GM10248 (cell line): Measurements from ENCODE around the gene IRF4.
"Not testable (repeated sequence)": the region's sequence is repeated elsewhere in the genome, so short reads cannot be mapped to it uniquely, and the experiment has no call there.

Source experiments
- CTCF ChIA-PET: fragments of 300-600 bp; sonication (Branson Sonifier 250); formaldehyde crosslinking; extraction: SDS; loops from one replicate; lab custom pipeline; 2021; ENCODE audit warnings: antibody characterized with exemption; lab: Yijun Ruan, JAX
- POLR2A ChIA-PET: fragments of 350-650 bp; sonication (Branson Sonifier 250); formaldehyde crosslinking; extraction: SDS; loops from one replicate; lab custom pipeline; 2020; ENCODE audit warnings: antibody characterized with exemption; lab: Yijun Ruan, JAX
- DNase-seq: peaks from one replicate; pipeline ENCODE4 v3.0.0; 2012; ENCODE audit errors: extremely low spot score
- CTCF ChIP-seq: IDR thresholded peaks from 2 replicates; pipeline ENCODE4 v1.5.1; 2012; ENCODE audit warnings: mild to moderate bottlenecking, low read depth; ENCODE audit errors: extremely low read depth, missing control alignments, control extremely low read depth

Gene IRF4

GRCh38 chr6:369559-370431 lies 21.8 kb upstream of the IRF4 start:
- DNase-seq: no peak
- POLR2A ChIA-PET: no interaction called here
- no peak for TF ChIP-seq CTCF
- CTCF ChIA-PET: interaction anchor here (1.0 to 1.1 kb wide), 4 partner anchors 12 to 52 kb away, joined by 3 read pairs; no protein-coding TSS in a partner anchor

- POLR2A ChIA-PET: no interaction called here
- no peak for TF ChIP-seq CTCF
- CTCF ChIA-PET: interaction anchor here (0.8 to 1.1 kb wide), 4 partner anchors 10 to 33 kb away, joined by 3 to 4 read pairs (median 3); no protein-coding TSS in a partner anchor
- DNase-seq: no peak
Observed at GRCh38 chr6:370555-370954, 21.0 kb upstream of the IRF4 start.

GRCh38 chr6:371851-372250 lies 19.7 kb upstream of the IRF4 start:
- CTCF ChIA-PET: interaction anchor here (0.7 to 1.4 kb wide), 4 partner anchors 10 to 224 kb away, joined by 3 to 4 read pairs (median 4); no protein-coding TSS in a partner anchor
- POLR2A ChIA-PET: interaction anchor here (2.4 kb wide), 1 partner anchor 20 kb away, joined by 10 read pairs; the partner anchor contains the start of gene IRF4
- DNase-seq: not testable (repeated sequence)

- CTCF ChIA-PET: interaction anchor here (0.7 to 1.4 kb wide), 6 partner anchors 9 to 225 kb away, joined by 3 to 4 read pairs (median 3); no protein-coding TSS in a partner anchor
- POLR2A ChIA-PET: interaction anchor here (2.4 kb wide), 1 partner anchor 19 kb away, joined by 10 read pairs; the partner anchor contains the start of gene IRF4
- TF ChIP-seq CTCF: no peak
- no peak for DNase-seq
Observed at GRCh38 chr6:372336-372911, 19.1 kb upstream of the IRF4 start.

- no peak for DNase-seq
- TF ChIP-seq CTCF: no peak
- ChIA-PET POLR2A (interaction anchor here (2.4 kb wide), 1 partner anchor 19 kb away, joined by 10 read pairs; the partner anchor contains the start of gene IRF4), CTCF (interaction anchor here (0.7 to 1.4 kb wide), 4 partner anchors 11 to 35 kb away, joined by 3 to 4 read pairs (median 4); no protein-coding TSS in a partner anchor)
Observed at GRCh38 chr6:373031-373430, 18.5 kb upstream of the IRF4 start.

GRCh38 chr6:373773-374724 lies 17.5 kb upstream of the IRF4 start:
- ChIA-PET CTCF (interaction anchor here (1.4 to 3.8 kb wide), 2 partner anchors 13 to 25 kb away, joined by 3 to 16 read pairs; no protein-coding TSS in a partner anchor), POLR2A (interaction anchor here (1.0 kb wide), 1 partner anchor 18 kb away, joined by 6 read pairs; the partner anchor contains the start of gene IRF4)
- no peak for TF ChIP-seq CTCF
- no peak for DNase-seq
